OCI-LY7 (cell line): ENCODE data around the gene CMIP. TPM values are rescaled to one million over a fixed set of nuclear protein-coding genes. Genes with fewer than 3 reads are reported as not detected.

Source experiments
- BruUV-seq: library from RNA; stranded (reverse); fragments of 400-500 nt; replicated peaks from 2 replicates; lab custom pipeline; 2021; lab: Mats Ljungman, UMichigan
- CTCF ChIA-PET: fragments of 300-600 bp; sonication (Branson Sonifier 250); formaldehyde crosslinking; loops from one replicate; lab custom pipeline; 2022; ENCODE audit warnings: antibody characterized with exemption; ENCODE audit not compliant: unreplicated experiment; lab: Charles Lee
- POLR2A ChIA-PET: fragments of 300-600 bp; sonication (Branson Sonifier 250); formaldehyde crosslinking; loops from one replicate; lab custom pipeline; 2022; ENCODE audit warnings: antibody characterized with exemption; lab: Charles Lee
- DNase-seq: peaks from one replicate; pipeline ENCODE4 v3.0.0-alpha.2; 2015; ENCODE audit warnings: low spot score
- H2AFZ ChIP-seq: fragments of 200-600 bp; sonication (generic), shearing (Covaris generic); 2 replicates; pipeline ENCODE4 v1.6.1; 2014; ENCODE audit warnings: mild to moderate bottlenecking, antibody characterized with exemption, low read length, moderate library complexity
- H3K27ac ChIP-seq: fragments of 200-600 bp; sonication (generic); 2 replicates; pipeline ENCODE4 v1.5.1; 2014; ENCODE audit warnings: mixed run types, low read depth, mild to moderate bottlenecking, moderate library complexity, low read length, inconsistent platforms; ENCODE audit not compliant: poor library complexity, severe bottlenecking
- H3K36me3 ChIP-seq: fragments of 200-600 bp; sonication (generic); 2 replicates; pipeline ENCODE4 v1.6.1; 2014; ENCODE audit warnings: mild to moderate bottlenecking, antibody characterized with exemption, low read length, moderate library complexity, mixed read lengths; ENCODE audit not compliant: insufficient read depth
- H3K4me1 ChIP-seq: fragments of 200-600 bp; sonication (generic); 2 replicates; pipeline ENCODE4 v1.5.1; 2014; ENCODE audit warnings: mild to moderate bottlenecking, low read length; ENCODE audit not compliant: insufficient read depth, poor library complexity, severe bottlenecking
- H3K4me2 ChIP-seq: fragments of 200-600 bp; sonication (generic); 2 replicates; pipeline ENCODE4 v1.6.1; 2014; ENCODE audit warnings: mild to moderate bottlenecking, low read length
- H3K4me3 ChIP-seq: fragments of 200-600 bp; sonication (generic); 2 replicates; pipeline ENCODE4 v1.5.1; 2014; ENCODE audit warnings: mild to moderate bottlenecking, low read depth, low read length; ENCODE audit not compliant: poor library complexity, severe bottlenecking
- H3K79me2 ChIP-seq: fragments of 200-600 bp; sonication (generic); 2 replicates; pipeline ENCODE4 v1.6.1; 2016; ENCODE audit warnings: low read depth, mild to moderate bottlenecking, low read length, moderate library complexity, mixed read lengths; ENCODE audit not compliant: insufficient read depth
- H3K9me2 ChIP-seq: fragments of 200-600 bp; sonication (generic); 2 replicates; pipeline ENCODE4 v1.6.1; 2016; ENCODE audit warnings: mild to moderate bottlenecking, low read length, mixed read lengths; ENCODE audit not compliant: insufficient read depth
- H3K9me3 ChIP-seq: fragments of 200-600 bp; sonication (generic); 2 replicates; pipeline ENCODE4 v1.6.1; 2014; ENCODE audit warnings: mild to moderate bottlenecking, mixed run types, low read length, mixed read lengths
- H4K20me1 ChIP-seq: fragments of 200-600 bp; sonication (generic); 2 replicates; pipeline ENCODE4 v1.6.1; 2014; ENCODE audit warnings: mild to moderate bottlenecking, antibody characterized with exemption, low read length, moderate library complexity, mixed read lengths; ENCODE audit not compliant: insufficient read depth
- EZH2phosphoT487 ChIP-seq: fragments of 200-600 bp; sonication (generic); IDR thresholded peaks from 2 replicates; pipeline ENCODE4 v1.6.1; 2018; ENCODE audit warnings: low read depth, borderline replicate concordance, mild to moderate bottlenecking, mixed run types, antibody characterized with exemption, low read length, moderate library complexity, mixed read lengths
- intact Hi-C: fragments of 100-400 bp; cut with micrococcal nuclease; formaldehyde crosslinking; loops from one replicate; pipeline ENCODE4 v1.10.0; 2022; ENCODE audit not compliant: unreplicated experiment
- total RNA-seq, 2 experiments: library from RNA; depleted of rRNA in 1 of 2; stranded (reverse); fragments of >200 nt in 1 of 2; shearing (Covaris generic) in 1 of 2; gene quantifications; 2 replicates each; pipeline ENCODE4 v1.2.3, GENCODE V29; 2014 to 2022
- TF ChIP-seq, protein P1 (sequence below): fragments of 200-600 bp; sonication (generic); conservative IDR thresholded peaks from 2 replicates; pipeline ENCODE4 v1.5.1; 2014; ENCODE audit warnings: mild to moderate bottlenecking, antibody characterized with exemption, low read length, moderate library complexity, mixed read lengths

CMIP gene
- total RNA-seq, 2 experiments from 2014 or later, result 15.4 to 70.3 TPM

- intact Hi-C loops, result no loop called here
- peaks cover 7% of the 10 kb centered on the region; the same call in 1 of the 2 replicates for H4K20me1 ChIP-seq
- no TSS peak for BruUV-seq
- no peaks in the 10 kb centered on the region for H3K9me2 ChIP-seq
- H3K4me3 ChIP-seq, result no peak overlapping the region
- CTCF ChIA-PET, result no interaction called here
- no peak overlapping the region for H2AFZ ChIP-seq
- no peak overlapping the region for H3K27ac ChIP-seq
- no peaks in the 10 kb centered on the region; the same call in 1 of the 2 replicates for H3K36me3 ChIP-seq
- peaks cover 15% of the 10 kb centered on the region; the same call in 1 of the 2 replicates for H3K79me2 ChIP-seq
- peaks cover 25% of the 10 kb centered on the region for H3K4me1 ChIP-seq
- DNase-seq, result no peak
- no peak overlapping the region for H3K4me2 ChIP-seq
- H3K9me3 ChIP-seq, result no peaks in the 10 kb centered on the region
- POLR2A ChIA-PET, result interaction anchor here (2.9 kb wide), 1 partner anchor 13 kb away, joined by 8 read pairs; no protein-coding TSS in a partner anchor
- TF ChIP-seq, protein P1, sequence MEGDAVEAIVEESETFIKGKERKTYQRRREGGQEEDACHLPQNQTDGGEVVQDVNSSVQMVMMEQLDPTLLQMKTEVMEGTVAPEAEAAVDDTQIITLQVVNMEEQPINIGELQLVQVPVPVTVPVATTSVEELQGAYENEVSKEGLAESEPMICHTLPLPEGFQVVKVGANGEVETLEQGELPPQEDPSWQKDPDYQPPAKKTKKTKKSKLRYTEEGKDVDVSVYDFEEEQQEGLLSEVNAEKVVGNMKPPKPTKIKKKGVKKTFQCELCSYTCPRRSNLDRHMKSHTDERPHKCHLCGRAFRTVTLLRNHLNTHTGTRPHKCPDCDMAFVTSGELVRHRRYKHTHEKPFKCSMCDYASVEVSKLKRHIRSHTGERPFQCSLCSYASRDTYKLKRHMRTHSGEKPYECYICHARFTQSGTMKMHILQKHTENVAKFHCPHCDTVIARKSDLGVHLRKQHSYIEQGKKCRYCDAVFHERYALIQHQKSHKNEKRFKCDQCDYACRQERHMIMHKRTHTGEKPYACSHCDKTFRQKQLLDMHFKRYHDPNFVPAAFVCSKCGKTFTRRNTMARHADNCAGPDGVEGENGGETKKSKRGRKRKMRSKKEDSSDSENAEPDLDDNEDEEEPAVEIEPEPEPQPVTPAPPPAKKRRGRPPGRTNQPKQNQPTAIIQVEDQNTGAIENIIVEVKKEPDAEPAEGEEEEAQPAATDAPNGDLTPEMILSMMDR, result no peak
- TF ChIP-seq EZH2phosphoT487, result no peak
Observed at GRCh38 chr16:81494434-81494806, 49.8 kb downstream of the CMIP start.

DNA sequence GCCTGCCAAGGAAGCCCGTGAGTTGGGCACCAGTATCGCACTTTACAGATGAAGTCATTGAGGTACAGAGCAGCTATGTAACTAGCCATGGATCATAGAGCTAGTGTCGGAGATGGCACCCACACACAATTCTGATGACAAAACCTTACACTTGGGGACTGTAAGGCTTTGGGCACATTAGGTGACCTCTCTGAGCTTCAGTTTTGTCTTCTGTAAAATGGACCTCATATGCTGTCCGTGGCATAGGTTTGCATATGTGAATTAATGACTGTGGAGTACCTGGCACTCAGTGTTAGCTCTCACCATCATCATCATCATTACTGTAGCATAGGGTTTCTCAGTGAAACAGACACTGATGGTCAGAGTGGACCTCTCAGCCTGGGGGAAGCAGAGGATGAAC is 50.3 kb downstream of the CMIP start:
- BruUV-seq, result no TSS peak
- ChIA-PET POLR2A (interaction anchor here (2.9 kb wide), 1 partner anchor 13 kb away, joined by 8 read pairs; no protein-coding TSS in a partner anchor), CTCF (no interaction called here)
- H3K4me3 ChIP-seq, result no peak overlapping the region
- H4K20me1 ChIP-seq, result peaks cover 7% of the 10 kb centered on the region; the same call in 1 of the 2 replicates
- H3K79me2 ChIP-seq, result peaks cover 10% of the 10 kb centered on the region; the same call in 1 of the 2 replicates
- no peak overlapping the region for H2AFZ ChIP-seq
- no peak for DNase-seq
- H3K9me3 ChIP-seq, result no peaks in the 10 kb centered on the region
- no peak for TF ChIP-seq EZH2phosphoT487
- TF ChIP-seq, protein P1, result no peak
- no peaks in the 10 kb centered on the region for H3K9me2 ChIP-seq
- H3K4me1 ChIP-seq, result peaks cover 20% of the 10 kb centered on the region
- H3K4me2 ChIP-seq, result no peak overlapping the region
- no peaks in the 10 kb centered on the region; the same call in 1 of the 2 replicates for H3K36me3 ChIP-seq
- intact Hi-C loops, result no loop called here
- H3K27ac ChIP-seq, result no peak overlapping the region

GRCh38 chr16:81495321-81496234 is 51.0 kb downstream of the CMIP start:
- no peak overlapping the region for H3K4me2 ChIP-seq
- intact Hi-C loops, result no loop called here
- TF ChIP-seq, protein P1, result no peak
- no peak for TF ChIP-seq EZH2phosphoT487
- peaks cover 8% of the 10 kb centered on the region; the same call in 1 of the 2 replicates for H3K79me2 ChIP-seq
- H3K4me3 ChIP-seq, result no peak overlapping the region
- H3K27ac ChIP-seq, result no peak overlapping the region
- ChIA-PET POLR2A (no interaction called here), CTCF (no interaction called here)
- no peaks in the 10 kb centered on the region for H3K9me2 ChIP-seq
- H4K20me1 ChIP-seq, result peaks cover 7% of the 10 kb centered on the region; the same call in 1 of the 2 replicates
- H3K9me3 ChIP-seq, result no peaks in the 10 kb centered on the region
- no peak for DNase-seq
- H3K36me3 ChIP-seq, result no peaks in the 10 kb centered on the region; the same call in 1 of the 2 replicates
- peaks cover 16% of the 10 kb centered on the region for H3K4me1 ChIP-seq
- BruUV-seq, result no TSS peak
- H2AFZ ChIP-seq, result no peak overlapping the region
